Neuronal stem cell (in vitro differentiated cells): ENCODE measurements around the gene RAPH1.

Experiments used
- DNase-seq: peaks from one replicate; pipeline ENCODE4 v3.0.0-alpha.2; 2013; ENCODE audit warnings: low spot score
- H2AFZ ChIP-seq: one replicate; pipeline ENCODE4 v1.6.1; 2013; ENCODE audit warnings: mild to moderate bottlenecking, low read length, inconsistent platforms
- H2AK5ac ChIP-seq: 2 replicates; pipeline ENCODE4 v1.6.1; 2013; ENCODE audit warnings: low read depth, mild to moderate bottlenecking, inconsistent platforms, low read length, moderate library complexity, mixed read lengths
- H2BK120ac ChIP-seq: 2 replicates; pipeline ENCODE4 v1.6.1; 2013; ENCODE audit warnings: low read depth, mild to moderate bottlenecking, inconsistent platforms, low read length, moderate library complexity, mixed read lengths
- H2BK12ac ChIP-seq: one replicate; pipeline ENCODE4 v1.6.1; 2013; ENCODE audit warnings: low read length, inconsistent platforms
- H2BK15ac ChIP-seq: 2 replicates; pipeline ENCODE4 v1.6.1; 2013; ENCODE audit warnings: mild to moderate bottlenecking, low read length, inconsistent platforms, mixed read lengths
- H2BK5ac ChIP-seq: one replicate; pipeline ENCODE4 v1.6.1; 2013; ENCODE audit warnings: inconsistent platforms, mild to moderate bottlenecking, low read length, moderate library complexity
- H3K14ac ChIP-seq: one replicate; pipeline ENCODE4 v1.6.1; 2013; ENCODE audit warnings: low read length, inconsistent platforms
- H3K18ac ChIP-seq: 2 replicates; pipeline ENCODE4 v1.6.1; 2013; ENCODE audit warnings: low read length, inconsistent platforms
- H3K23ac ChIP-seq: 2 replicates; pipeline ENCODE4 v1.6.1; 2013; ENCODE audit warnings: low read depth, mild to moderate bottlenecking, mixed read lengths, low read length, inconsistent platforms; ENCODE audit not compliant: poor library complexity
- H3K27ac ChIP-seq: replicated peaks from 3 replicates; pipeline ENCODE4 v1.5.1; 2013; ENCODE audit warnings: low read length, inconsistent platforms
- H3K27me3 ChIP-seq, 3 experiments: 2 replicates each; pipeline ENCODE4 v1.6.1; 2013; ENCODE audit warnings: low read length in 3 of 3, mild to moderate bottlenecking in 2 of 3, inconsistent platforms in 1 of 3, low read depth in 1 of 3, mixed read lengths in 1 of 3, moderate library complexity in 1 of 3; ENCODE audit not compliant: control insufficient read depth in 3 of 3, insufficient read depth in 3 of 3
- H3K36me3 ChIP-seq, 2 donors: replicated peaks in 1 of 2; 2 replicates each; pipeline ENCODE4 v1.6.1; 2013; ENCODE audit warnings: low read length in 2 of 2; ENCODE audit not compliant: control insufficient read depth in 2 of 2, insufficient read depth in 2 of 2
- H3K4ac ChIP-seq: 2 replicates; pipeline ENCODE4 v1.6.1; 2013; ENCODE audit warnings: inconsistent platforms, mild to moderate bottlenecking, low read length, moderate library complexity
- H3K4me1 ChIP-seq, 2 donors: 1 replicate in 1 of 2; 2 replicates in 1 of 2; pipeline ENCODE4 v1.6.1; 2013; ENCODE audit warnings: low read length in 2 of 2, low read depth in 1 of 2; ENCODE audit not compliant: control insufficient read depth in 2 of 2, insufficient read depth in 1 of 2
- H3K4me2 ChIP-seq: one replicate; pipeline ENCODE4 v1.6.1; 2013; ENCODE audit warnings: mild to moderate bottlenecking, low read length, inconsistent platforms; ENCODE audit not compliant: insufficient read depth, poor library complexity, severe bottlenecking
- H3K4me3 ChIP-seq, 2 donors: 2 replicates each; pipeline ENCODE4 v1.5.1; 2013; ENCODE audit warnings: low read length in 2 of 2, mild to moderate bottlenecking in 2 of 2, inconsistent platforms in 1 of 2, moderate library complexity in 1 of 2
- H3K79me1 ChIP-seq: one replicate; pipeline ENCODE4 v1.6.1; 2013; ENCODE audit warnings: low read depth, mild to moderate bottlenecking, inconsistent platforms, low read length, moderate library complexity
- H3K9ac ChIP-seq: one replicate; pipeline ENCODE4 v1.6.1; 2013; ENCODE audit warnings: mild to moderate bottlenecking, low read depth, low read length, inconsistent platforms; ENCODE audit not compliant: poor library complexity
- H3K9me3 ChIP-seq, 2 donors: replicated peaks in 1 of 2; 2 replicates each; pipeline versions ENCODE3 to v1.6.1; 2013; ENCODE audit warnings: low read length in 2 of 2, mild to moderate bottlenecking in 2 of 2, inconsistent platforms in 1 of 2, low read depth in 1 of 2, mixed read lengths in 1 of 2, moderate library complexity in 1 of 2; ENCODE audit not compliant: control insufficient read depth in 2 of 2, insufficient read depth in 1 of 2
- H4K8ac ChIP-seq: one replicate; pipeline ENCODE4 v1.6.1; 2013; ENCODE audit warnings: low read depth, mild to moderate bottlenecking, inconsistent platforms, low read length, moderate library complexity
- H4K91ac ChIP-seq: one replicate; pipeline ENCODE4 v1.6.1; 2013; ENCODE audit warnings: low read length, low read depth, mild to moderate bottlenecking, inconsistent platforms; ENCODE audit not compliant: poor library complexity
- WGBS, 2 donors: extraction: QIAGEN DNeasy Blood & Tissue Kit; methylation state at CpG; one replicate each; pipeline ENCODE4 v1.1.7; 2013; ENCODE audit warnings: missing lambda C conversion rate in 2 of 2, mixed read lengths in 1 of 2; ENCODE audit not compliant: insufficient read length in 2 of 2, insufficient replicate concordance in 1 of 2; ENCODE audit errors: extremely low coverage in 2 of 2; 5-methylcytosine and 5-hydroxymethylcytosine counted together

Gene RAPH1

GRCh38 chr2:203440671-203441070 lies 94.4 kb downstream of the RAPH1 start:
- H3K4me3 ChIP-seq = no peak overlapping the region

GRCh38 chr2:203438528-203438927 lies 96.6 kb downstream of the RAPH1 start:
- H2BK5ac ChIP-seq = no peak overlapping the region
- H4K8ac ChIP-seq = no peak overlapping the region
- no peak overlapping the region for H2BK120ac ChIP-seq
- peaks cover 0 to 13% of the 10 kb centered on the region in 2 donors for H3K4me1 ChIP-seq
- no peak overlapping the region for H3K9ac ChIP-seq
- no peak overlapping the region for H2AK5ac ChIP-seq
- no peak overlapping the region for H4K91ac ChIP-seq
- H2BK15ac ChIP-seq = no peak overlapping the region
- no peak overlapping the region for H3K18ac ChIP-seq
- H3K4me3 ChIP-seq = no peak overlapping the region
- H3K14ac ChIP-seq = no peak overlapping the region
- H3K4ac ChIP-seq = no peak overlapping the region
- no peak overlapping the region for H3K4me2 ChIP-seq
- no peak overlapping the region for H3K27ac ChIP-seq
- H3K9me3 ChIP-seq = no peaks in the 10 kb centered on the region
- H3K36me3 ChIP-seq = peaks cover 10 to 94% of the 10 kb centered on the region in 2 donors
- no peaks in the 10 kb centered on the region for H3K27me3 ChIP-seq
- WGBS, 2 donors = no CpG with 5 or more reads among the region's 2 CpGs
- no peak overlapping the region for H2BK12ac ChIP-seq
- H2AFZ ChIP-seq = no peak overlapping the region
- DNase-seq = no peak
- H3K79me1 ChIP-seq = no peaks in the 10 kb centered on the region
- no peak overlapping the region for H3K23ac ChIP-seq

More at GRCh38 chr2:203440671-203441070, 94.4 kb downstream of the RAPH1 start:
- H3K9ac ChIP-seq = no peak overlapping the region
- no peaks in the 10 kb centered on the region for H3K9me3 ChIP-seq
- H2BK5ac ChIP-seq = no peak overlapping the region
- no peak overlapping the region for H2BK12ac ChIP-seq
- no peak overlapping the region for H3K27ac ChIP-seq
- H3K23ac ChIP-seq = no peak overlapping the region
- no peak overlapping the region for H2BK120ac ChIP-seq
- no peak for DNase-seq
- no peak overlapping the region for H3K18ac ChIP-seq
- no peak overlapping the region for H2AFZ ChIP-seq
- H2AK5ac ChIP-seq = no peak overlapping the region
- H3K4me1 ChIP-seq = peaks cover 0 to 13% of the 10 kb centered on the region in 2 donors
- no peaks in the 10 kb centered on the region for H3K27me3 ChIP-seq
- no peaks in the 10 kb centered on the region for H3K79me1 ChIP-seq
- no CpG with 5 or more reads among the region's 4 CpGs for WGBS, 2 donors
- no peak overlapping the region for H3K14ac ChIP-seq
- H3K36me3 ChIP-seq = peaks cover 15 to 89% of the 10 kb centered on the region in 2 donors
- no peak overlapping the region for H3K4ac ChIP-seq
- no peak overlapping the region for H2BK15ac ChIP-seq
- no peak overlapping the region for H4K8ac ChIP-seq
- H3K4me2 ChIP-seq = no peak overlapping the region
- H4K91ac ChIP-seq = no peak overlapping the region

- Histone ChIP-seq H3K27ac (no peak overlapping the region), H3K9ac (no peak overlapping the region), H2AK5ac (no peak overlapping the region), H3K4ac (no peak overlapping the region), H4K8ac (no peak overlapping the region), H3K4me1 (peaks cover 0 to 13% of the 10 kb centered on the region in 2 donors), H2BK12ac (no peak overlapping the region), H3K9me3 (peaks cover 0 to 2% of the 10 kb centered on the region in 2 donors), H3K4me2 (no peak overlapping the region), H3K4me3 (no peak overlapping the region), H3K79me1 (peaks cover 2% of the 10 kb centered on the region), H3K36me3 (peaks cover 13 to 91% of the 10 kb centered on the region in 2 donors), H3K14ac (no peak overlapping the region), H3K27me3 (no peaks in the 10 kb centered on the region), H3K18ac (no peak overlapping the region), H2AFZ (no peak overlapping the region), H2BK120ac (no peak overlapping the region), H4K91ac (no peak overlapping the region), H2BK5ac (no peak overlapping the region), H3K23ac (no peak overlapping the region), H2BK15ac (no peak overlapping the region)
- no peak for DNase-seq
- no CpG with 5 or more reads among the region's 4 CpGs for whole genome bisulfite sequencing, 2 donors
Observed at GRCh38 chr2:203437511-203437910, 97.6 kb downstream of the RAPH1 start.

GRCh38 chr2:203436496-203436895 lies 98.6 kb downstream of the RAPH1 start:
- Histone ChIP-seq H3K27me3 (no peaks in the 10 kb centered on the region), H3K4ac (no peak overlapping the region), H3K9me3 (peaks cover 0 to 2% of the 10 kb centered on the region in 2 donors), H3K9ac (no peak overlapping the region), H3K4me3 (no peak overlapping the region), H2AK5ac (no peak overlapping the region), H2BK12ac (no peak overlapping the region), H3K14ac (no peak overlapping the region), H2BK5ac (no peak overlapping the region), H2BK15ac (no peak overlapping the region), H4K8ac (no peak overlapping the region), H3K36me3 (peaks cover 9 to 91% of the 10 kb centered on the region in 2 donors), H3K23ac (no peak overlapping the region), H3K4me2 (no peak overlapping the region), H3K18ac (no peak overlapping the region), H2AFZ (no peak overlapping the region), H4K91ac (no peak overlapping the region), H3K4me1 (peaks cover 0 to 13% of the 10 kb centered on the region in 2 donors), H2BK120ac (no peak overlapping the region), H3K79me1 (peaks cover 2% of the 10 kb centered on the region), H3K27ac (no peak overlapping the region)
- WGBS, 2 donors = no CpG with 5 or more reads among the region's 2 CpGs
- DNase-seq = no peak
